ENCODE data around the gene ZNF521.
A peak's percentile ranks its signal among the peaks of the same experiment; 100 is the strongest.

Gene ZNF521

DNA sequence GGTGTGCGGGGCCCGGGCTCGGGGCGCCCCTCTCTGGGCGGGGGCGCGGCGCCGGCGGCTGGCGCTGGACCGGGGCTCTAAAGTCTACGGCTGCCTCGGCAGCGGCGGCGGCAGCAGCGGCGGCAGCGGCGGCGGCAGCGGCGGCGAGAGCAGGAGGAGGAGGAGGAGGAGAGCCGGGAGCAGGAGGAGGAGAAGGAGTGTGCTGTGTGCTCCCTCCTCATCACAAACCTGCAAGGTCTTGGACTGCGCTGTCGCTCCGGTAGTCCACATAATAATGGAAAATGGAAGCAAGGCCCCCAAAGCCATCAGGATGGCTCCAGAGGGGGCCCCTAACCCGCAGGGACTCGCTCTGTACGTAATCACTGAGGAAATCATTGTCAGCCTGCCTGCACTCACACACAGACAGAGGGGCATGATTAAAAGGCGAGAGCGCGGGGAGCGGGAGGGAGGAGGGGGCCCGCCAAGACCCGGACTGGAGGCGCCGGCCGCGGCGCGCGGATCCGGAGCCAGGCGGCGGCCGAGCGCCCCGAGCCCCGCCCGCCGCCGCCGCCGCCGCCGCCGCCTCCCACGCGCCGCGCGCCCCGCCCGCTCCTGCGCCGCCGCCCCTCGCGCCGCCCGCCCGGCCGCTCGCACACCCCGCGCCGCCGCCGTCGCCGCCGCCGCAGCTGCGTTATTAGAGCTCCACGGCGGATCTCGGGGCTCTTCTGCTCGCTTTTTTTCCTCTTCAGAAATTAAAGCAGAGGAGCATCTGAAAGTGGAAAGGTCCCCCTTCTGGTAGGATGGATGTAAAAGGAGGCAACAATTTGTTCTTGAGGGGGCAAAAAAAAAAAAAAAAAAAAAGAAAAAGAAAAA lies at the start of gene ZNF521:
ZNF521 (minus strand) TSS at position 390 of the 852 bp plus-strand sequence. CDS start 1,220 bp downstream, outside the sequence.
- FAIRE-seq = no peak

DNA sequence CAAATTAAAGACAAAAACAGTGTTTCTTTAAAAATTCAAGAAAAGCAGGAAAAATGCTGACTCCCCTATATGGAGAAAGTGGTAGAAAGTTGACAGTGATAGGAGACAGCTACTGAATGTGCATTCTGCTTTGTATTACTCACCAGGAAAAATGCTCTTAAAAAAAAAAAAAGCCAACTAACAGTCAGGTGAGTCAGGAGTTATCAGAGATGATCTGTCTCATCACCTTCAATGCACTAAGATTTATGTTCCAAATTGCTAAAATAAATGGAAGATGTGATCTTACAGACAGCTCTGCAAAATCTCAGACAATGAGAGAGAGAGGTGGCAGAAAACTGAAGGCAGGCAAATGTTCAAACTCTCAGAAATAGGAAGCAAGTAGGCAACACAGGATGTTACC lies 47.6 kb upstream of the ZNF521 start:
- FAIRE-seq = no peak

DNA sequence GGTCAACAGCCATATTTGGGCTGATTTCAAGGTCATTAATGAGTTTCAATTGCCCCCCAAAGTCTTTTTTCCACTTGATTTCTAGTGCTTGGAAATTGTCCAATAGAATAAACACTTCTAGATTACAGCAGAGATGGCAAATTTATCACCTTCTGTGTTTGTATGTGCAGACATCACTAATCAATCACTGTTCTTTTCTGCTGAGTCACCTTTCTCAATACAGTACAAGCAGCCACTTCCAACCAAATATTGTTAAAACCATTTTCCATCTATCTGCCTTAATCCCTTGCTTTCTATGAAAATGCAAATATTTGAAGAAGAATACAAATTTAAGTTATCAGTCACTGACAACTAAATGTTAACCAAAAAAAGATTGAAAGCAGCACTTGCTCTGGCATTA lies 40.2 kb upstream of the ZNF521 start:
- no peak for FAIRE-seq

DNA sequence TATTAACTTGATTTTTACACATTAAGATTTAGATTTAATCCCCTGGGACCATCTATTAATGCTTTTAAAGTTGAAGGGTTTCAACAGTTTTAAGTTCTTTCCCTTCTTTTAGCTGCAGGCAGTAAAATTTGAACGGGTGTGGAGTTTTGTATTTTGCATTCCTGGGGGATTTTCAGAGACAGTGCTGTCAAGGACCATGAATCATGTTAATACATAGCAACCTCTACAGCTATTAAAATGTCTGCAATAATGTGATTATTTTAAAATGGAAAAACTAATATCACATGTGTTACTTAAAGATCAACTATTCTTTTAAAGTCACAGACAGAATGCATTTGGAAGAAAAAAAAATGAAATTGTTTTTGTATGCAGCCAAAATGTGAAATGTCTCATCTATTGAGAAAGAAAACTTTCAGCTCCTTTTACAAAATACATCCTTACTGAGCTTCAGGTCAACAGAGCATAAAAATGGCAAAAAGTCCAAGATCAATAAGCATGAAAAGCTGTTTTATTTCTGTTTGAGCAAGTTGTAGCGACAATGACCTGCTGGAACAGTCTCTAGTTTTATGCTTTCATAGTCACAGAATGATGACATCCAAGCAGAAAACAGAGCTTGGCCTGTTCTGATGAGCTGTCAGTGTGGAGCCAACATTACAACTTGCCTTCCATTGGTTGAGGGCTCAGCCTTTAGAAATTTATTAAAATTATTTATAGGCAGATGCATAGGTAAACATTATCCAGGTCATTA lies 21.6 kb upstream of the ZNF521 start:
- no peak for FAIRE-seq

DNA sequence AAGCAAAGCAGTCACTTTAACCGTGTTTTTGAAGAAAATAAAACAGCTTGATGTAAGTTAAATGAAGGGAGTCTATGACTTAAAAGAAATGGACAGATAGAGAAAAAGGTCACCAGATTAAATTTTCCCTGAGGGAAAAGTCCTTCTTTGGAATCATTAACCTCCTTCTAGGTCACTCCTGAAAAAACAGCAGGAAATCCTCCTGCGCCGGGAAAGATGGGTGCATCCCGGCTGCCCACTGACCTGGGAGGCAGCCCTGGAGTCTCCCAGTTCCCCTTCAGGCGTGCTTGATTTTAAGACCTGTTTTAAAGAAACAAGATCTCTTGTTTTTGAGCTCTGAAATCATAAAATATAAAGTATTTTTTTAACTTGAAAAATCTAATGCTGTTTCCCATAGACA lies 18.4 kb upstream of the ZNF521 start:
- no peak for FAIRE-seq

DNA sequence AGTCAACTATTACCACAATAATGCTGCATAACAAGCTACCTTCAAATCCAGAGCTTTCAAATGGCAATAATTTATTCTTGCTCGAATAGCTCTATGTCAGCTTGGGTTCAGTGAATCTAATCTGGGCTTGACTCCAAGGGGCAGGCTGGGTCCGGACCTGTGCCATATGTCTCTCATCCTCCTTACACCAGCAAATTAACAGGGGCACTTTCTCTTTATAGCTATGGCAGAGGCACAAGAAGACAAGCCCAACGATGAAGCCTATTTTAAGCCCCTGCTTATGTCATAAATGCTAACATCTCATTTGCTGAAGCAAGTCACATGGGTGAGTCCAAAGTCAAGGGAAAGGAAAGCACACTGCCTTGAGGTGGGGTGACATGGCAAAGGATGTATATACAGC lies 13.3 kb upstream of the ZNF521 start:
- no peak for FAIRE-seq

DNA sequence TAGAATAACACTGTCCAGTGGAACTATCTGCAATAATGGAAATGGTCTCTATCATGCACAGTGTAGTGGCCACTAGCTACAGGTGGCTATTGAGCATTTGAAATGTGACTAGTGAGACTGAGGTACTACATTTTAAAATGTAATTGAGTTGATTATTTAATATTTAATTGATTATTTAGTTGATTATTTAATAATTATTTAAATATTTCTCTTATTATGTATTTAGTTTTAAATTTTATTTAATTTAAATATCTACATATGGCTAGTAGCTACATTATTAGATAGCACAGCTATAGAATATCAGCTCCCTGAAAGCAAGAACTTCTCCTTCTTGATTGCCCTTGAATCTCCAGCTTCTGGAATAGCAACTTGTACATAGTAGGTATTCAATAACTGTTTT lies 12.8 kb upstream of the ZNF521 start:
- no peak for FAIRE-seq

DNA sequence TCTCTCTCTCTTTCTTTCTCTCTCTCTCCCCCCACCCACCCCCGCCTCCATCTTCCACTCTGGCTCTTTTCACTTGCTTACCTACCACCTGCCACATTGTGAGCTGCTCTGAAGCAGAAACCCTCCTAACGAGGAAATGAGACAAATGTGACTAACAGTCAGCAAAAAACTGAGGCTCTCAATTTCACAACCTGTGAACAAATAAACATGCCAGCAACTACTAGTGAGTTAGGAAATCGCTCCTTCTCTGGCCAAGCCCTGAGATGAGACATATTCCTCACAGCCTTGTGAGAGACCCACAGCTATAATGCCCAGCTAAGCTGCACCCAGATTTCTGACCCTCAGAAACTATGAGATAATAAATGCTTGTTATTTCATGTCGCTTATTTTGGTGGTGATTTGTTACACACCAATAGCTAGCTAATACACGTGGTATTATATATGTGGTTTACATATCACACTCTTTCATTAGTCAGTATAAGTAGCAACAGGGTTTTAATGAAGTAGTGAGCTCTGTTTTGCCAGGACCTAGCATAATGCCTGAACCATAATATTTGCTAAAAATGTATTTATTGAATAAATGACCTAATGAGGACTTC lies 8.4 kb upstream of the ZNF521 start:
- no peak for FAIRE-seq

DNA sequence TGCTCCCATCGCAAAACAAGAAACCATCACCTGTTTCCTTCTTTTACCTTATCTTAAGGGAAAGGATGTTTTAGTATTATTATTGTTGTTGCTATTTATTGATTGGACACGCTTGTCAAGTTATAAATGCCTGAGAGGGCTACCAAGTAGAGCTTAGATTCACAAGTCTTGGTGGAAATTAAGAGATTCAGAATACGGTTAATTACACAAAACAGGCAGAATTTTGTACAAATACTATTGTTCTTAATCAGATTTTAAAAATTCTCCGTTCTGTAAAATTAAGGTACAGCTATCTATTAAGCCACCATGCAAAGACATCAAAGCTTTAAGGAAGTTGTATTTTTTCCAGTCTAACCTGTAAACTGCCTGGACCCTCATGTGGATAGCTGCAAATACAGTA lies 1.1 kb upstream of the ZNF521 start:
- no peak for FAIRE-seq

DNA sequence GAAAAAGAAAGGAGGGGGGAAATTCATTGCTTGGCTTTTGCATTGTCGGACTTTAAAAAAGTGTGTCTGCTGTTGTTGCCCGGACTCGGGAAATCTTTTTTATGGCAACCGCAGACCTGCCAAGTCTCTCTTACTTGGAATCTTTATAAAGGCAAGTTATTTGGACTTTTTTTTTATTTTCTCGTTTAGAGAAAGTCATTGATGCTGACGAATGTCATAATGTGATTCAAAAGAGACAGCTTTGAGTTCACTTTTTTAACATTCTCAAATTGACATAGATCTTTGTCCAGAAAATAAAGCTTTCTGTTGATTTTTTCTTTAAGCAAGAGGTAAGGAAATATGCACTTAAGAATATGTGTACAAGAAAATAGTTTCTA lies 651 bp upstream of the ZNF521 start:
- FAIRE-seq = no peak

DNA sequence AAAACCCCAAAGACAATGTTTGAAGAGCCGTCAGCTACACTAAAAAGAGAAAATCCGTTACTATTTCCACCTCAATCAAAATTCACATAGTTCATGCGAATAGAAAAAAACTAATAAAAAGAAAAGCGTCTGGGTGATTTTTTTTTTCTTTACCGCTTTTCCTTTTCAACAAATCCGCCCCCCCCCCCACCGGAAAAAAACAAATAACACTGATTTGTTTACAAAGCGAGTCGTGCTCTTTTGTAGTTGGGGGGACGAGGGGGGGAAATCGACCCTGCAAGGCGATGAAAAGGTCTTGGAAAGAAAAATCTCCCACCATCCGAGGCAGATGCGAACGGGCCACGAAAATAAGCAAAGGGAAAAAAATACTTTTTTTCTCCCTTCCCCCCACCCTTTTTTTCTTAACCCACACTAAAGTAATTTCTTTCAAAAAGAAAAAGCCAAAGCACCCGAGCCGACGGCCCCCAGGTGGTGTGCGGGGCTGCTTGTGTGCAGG lies 638 bp downstream of the ZNF521 start:
- FAIRE-seq = no peak

DNA sequence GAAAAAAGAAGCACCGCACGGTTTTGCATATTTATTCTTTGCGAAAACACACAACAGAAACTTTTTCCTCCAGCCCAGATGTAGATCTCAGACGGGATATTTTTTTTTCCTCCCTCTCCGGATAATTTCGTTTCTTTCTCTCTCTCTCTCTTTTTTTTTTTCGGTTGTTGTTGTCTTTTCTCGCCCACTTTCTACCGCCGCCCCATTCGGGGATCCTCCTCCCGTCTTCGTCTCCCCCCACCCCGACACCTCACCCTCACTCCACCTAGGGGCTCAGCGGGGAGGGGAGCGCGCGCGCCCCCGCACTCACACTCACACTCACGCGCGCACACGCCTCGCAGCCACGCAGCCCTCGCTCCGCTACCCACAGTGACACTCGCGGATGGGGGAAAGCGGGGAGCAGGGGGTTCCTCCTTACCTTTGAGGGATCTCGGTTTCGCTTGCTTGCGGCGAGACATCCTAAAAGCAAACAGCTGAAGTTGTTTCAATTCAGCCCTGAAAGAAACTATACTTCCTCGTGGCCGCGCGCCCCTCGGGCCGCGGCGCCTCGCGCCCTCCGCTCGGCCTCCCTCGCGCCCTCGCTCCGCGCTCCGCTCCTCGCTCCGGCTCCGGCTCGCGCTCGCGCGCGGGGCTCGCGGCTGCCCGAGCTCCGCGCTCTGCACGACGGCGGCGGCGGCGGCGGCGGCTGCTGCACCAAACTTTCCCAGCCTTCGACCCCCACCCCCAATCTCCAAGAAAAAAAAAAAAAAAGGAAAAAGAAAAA lies 1.3 kb downstream of the ZNF521 start:
- FAIRE-seq = no peak

DNA sequence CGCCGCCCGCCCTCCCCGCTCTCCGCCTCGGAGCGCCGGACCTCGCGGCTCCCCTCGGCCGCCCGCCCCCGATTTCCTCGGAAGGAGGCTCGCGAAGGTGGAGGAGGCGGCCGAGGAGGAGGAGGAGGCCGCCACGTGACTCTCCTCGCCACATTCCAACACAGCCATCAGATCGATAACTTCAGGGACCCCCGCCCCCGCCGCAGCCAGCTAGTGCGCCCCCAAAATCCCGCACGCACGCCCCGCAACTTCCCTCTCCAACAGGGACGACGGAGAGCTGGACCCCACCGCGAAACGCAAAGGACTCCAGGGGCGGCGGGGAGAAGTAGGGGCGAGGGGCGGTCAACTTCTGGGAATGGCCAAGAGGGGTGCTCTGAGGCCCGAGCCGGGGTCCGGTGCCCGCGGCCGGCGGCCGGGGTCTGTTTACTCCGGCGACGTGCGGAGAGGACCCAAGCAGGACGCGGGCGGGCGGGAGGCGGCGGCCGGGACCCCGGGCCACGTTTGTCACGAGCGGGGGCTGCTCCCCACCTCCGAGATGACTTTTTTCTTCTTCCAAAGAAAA lies 2.0 kb downstream of the ZNF521 start:
- no peak for FAIRE-seq

DNA sequence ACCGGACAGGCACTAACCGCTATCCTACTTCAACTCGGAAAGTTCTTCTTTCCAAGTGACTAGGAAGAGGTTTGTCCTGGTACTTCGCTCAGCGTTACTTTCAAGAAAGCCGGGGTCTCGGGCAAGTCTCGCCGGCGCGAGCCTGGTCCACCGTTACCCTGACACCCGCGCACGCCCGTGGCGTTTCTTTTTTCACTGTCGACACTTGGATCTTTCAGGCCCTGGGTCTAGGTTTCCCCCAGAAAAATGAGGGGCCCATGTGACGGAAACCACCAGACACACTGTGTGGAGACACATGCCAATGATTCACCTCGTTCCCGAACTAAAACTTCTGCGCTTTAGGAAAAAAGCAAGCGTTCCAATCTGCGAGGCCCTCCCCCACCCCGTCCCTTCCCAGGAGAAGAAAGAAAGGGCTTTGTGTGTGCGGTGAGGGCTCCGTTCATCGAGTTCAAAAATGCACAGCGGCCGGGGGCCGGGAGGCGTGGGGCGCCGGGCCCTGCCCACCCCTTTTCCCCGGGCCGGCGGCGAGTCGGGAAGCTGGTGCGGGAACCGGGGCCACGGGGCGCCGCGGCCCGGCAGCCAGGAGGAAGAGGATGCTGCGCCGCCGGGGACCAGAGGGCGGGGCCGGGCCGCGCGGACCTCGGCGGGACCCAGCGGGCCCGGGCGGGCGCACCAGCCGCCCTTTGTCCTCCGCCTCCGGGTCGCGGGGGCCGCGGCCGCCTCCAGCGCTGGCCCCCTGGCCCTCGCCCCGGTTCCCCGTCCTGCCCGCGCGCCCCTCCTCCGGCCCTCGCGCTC lies 2.6 kb downstream of the ZNF521 start:
- FAIRE-seq = no peak

DNA sequence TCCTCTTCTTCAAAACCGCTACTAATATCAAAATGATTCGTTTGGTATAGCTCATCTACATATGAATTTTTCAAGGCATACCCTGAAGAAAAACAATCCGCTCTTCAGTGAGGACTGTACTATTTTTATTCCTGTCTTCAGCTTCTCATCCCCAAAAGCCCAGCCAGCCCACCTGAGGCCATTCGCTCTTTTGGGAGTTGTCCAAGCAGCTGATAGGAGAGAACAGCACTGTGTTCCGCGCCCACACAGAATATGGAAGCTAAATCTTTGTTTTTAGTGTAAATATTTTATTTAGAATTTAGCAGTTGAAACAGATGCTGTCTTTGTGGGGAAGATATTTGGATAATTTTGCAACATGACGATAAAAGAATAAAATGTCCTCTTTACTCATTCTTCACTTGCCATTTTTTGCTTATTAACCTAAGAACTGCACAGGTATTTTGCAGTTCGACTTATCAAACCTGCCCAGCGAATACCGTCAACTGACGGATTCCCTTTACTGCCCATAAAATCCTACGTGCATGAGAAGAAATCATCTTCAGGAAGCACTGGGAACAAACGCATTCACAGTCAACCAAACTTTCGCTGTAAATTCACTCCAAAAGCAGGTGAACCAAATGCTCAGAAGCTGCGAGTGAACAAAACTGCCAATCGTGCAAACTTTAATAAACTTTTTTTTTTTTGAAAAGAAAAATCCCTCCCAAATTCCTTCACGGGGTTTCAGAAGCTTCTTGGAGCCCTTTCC lies 3.4 kb downstream of the ZNF521 start:
- no peak for FAIRE-seq

DNA sequence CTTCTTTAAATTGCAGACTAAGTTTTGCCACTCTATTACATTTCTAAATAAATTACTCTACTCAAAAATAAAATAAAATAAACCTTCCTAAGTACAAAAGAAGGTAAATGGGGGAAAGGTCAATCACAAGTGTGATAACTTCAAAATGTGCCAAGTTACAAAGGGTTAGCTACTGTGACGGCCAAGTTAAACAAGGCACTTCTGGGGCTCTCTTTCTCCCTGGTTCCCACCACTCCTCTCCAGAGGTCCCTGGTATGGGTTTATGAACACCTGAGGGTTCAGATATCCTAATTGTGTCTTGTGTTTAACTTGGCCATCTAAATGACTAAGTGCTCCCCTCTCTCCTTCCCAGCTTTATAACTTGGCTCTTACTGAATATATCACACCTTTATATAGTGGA lies 5.4 kb downstream of the ZNF521 start:
- no peak for FAIRE-seq

DNA sequence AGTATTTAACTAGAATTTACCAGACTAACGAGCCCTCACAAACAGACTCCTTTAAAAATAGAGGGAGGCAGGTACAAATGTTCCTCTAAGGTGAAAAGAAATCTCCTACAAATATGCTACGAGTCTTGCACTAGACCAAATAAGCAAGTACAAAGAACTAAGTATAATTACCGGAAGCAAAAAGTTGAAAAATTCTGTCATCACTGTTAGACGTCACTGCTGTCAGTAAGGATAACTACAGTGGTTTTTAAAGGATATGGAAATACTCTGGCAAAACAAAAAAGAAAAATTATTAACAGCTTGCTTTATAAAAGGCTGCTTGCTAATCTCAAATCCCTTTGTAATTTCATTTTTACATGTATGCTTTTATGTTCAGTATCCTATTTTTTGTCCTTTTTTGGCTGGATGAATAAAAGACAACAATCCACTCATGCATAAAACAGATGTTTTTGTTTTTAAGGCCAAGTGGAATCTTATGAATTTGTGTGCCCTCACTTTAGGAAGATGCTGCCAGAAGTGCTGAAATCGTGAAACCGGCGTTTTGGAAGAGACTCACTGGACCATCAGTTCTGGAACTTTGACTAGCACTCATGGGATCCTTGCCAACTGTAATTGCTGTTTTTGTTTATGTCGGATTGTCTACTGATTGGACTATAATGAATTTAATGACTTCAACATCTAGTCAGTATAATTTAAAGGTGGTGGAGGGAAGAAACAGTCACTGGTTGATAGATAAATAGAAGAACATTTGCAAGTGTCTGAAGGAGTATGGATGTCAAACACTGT lies 6.7 kb downstream of the ZNF521 start:
- FAIRE-seq = peak; percentile 33

DNA sequence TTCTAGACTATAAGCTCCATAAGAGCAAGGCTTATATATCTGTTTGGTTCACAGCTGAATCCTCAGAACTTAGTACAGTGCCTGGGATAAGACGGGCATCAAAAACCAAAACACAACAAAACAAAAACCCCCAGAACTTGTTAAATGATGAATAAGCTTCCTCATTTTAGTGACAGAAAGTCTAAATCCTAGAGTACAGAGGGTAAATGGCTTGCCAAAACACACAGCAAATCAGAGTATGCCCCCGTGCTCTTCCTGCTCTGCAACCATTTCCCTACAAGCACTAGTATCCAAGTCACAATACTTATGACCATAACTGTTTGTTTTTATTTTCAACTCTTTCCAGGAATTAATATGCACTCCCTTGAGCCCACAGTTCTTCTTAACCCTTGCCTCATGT lies 10.1 kb downstream of the ZNF521 start:
- no peak for FAIRE-seq

DNA sequence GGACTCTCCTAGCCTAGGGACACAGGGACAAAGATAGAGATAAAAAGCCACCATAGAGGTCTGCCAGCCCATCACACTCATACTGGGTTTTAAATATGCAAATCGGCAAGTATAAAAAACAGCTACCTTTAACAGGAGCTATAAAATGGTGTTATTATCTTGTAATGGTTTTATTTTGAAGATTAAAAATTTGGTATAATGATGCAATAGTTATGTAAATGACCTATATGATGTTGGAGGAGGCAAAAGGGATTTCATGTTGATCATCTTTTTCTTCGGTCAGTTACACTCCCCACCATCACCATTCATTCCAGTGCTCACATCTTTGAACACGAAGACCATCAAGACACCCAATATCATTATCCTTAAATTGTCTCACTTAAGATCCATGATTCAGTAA lies 11.2 kb downstream of the ZNF521 start:
- FAIRE-seq = no peak

DNA sequence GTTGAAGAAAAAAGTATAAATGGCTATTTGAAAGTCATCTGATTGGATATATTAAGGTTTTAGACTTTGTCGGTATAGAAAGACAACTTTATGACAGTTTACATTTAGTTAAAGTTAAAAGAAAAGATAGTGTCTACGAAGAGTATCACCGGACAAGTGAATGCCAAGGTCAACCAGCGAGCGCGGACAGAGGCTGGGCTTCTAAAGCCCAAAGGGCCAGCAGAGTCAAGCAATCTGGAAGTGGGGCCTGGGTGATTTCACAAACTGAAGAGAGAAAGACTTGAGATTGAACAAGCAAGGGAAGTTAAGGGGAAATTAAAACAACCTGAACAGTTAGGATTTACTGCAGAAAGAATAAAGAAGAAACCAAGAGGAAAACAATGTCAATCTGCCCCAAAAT lies 16.3 kb downstream of the ZNF521 start:
- no peak for FAIRE-seq
